GM19023 (cell line): ENCODE measurements around the gene SLC2A11.
"Not testable (repeated sequence)": the region's sequence is repeated elsewhere in the genome, so short reads cannot be mapped to it uniquely, and the experiment has no call there.

Source experiments
- ATAC-seq: cut with Tn5 transposase; IDR thresholded peaks from one replicate; pipeline ENCODE4 v1.9.1; 2021; ENCODE audit warnings: mild to moderate bottlenecking, moderate library complexity; ENCODE audit not compliant: unreplicated experiment

Gene SLC2A11

GRCh38 chr22:23884140-23884539 lies 26.5 kb downstream of the SLC2A11 start:
- ATAC-seq, result no peak

DNA sequence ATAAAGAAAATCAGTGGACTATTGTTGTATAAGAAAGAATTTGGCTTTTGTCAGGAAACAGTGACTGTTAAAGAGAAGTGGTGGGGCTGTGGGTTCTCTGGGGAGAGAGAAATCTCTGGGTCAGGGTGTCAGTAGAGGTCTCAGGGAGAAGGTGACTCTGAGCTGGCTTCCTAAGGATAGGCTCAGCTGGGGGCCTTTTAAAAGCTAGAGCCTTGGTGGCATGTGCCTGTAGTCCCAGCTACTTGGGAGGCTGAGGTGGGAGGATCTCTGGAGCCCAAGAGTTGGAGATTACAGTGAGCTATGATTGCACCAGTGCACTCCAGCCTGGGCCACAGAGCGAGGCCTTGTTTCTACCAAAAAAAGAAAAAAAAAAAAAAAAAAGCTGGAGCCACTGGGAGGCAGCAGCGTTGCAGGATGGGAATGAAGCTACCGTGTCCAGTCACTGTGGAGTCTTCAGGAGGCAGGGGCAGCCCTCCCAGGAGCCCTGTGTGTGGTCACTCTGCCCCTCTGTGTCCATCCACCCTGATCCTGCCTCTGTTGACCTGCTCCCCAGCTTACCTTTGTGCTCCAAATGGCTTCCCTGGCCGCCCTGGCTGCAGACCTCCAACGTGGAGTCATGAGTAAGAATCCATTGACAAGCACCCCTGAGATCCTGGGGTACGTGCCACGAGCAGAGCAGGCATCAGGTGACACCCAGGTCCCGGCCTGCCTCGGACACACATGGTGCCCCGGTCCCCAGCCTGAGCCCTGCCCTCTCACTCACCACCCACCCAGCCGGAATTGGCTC lies 31.1 kb downstream of the SLC2A11 start:
- ATAC-seq, result no peak

GRCh38 chr22:23889620-23890019 lies 31.9 kb downstream of the SLC2A11 start:
- ATAC-seq, result no peak

- ATAC-seq, result no peak
Observed at GRCh38 chr22:23891726-23892125, 34.1 kb downstream of the SLC2A11 start.

DNA sequence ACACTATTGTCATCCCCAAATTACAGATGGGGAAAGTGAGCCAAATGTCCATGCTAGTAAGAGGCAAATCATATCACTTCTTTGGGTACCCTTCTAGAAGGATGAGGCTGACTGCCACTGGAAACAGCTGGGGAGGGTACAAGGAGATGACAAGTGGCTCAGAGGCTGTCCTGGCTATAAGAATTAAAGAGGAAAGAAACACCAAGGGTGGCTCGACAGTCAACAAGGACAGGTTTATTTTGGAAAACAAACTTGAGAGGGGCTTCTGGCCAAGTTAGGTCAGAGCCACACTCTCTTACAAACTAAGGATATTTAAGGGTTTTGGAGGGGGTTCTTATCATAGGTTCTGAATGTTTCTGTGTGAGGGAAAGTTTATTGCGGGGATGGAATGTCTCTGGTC lies 34.5 kb downstream of the SLC2A11 start:
- no peak for ATAC-seq

DNA sequence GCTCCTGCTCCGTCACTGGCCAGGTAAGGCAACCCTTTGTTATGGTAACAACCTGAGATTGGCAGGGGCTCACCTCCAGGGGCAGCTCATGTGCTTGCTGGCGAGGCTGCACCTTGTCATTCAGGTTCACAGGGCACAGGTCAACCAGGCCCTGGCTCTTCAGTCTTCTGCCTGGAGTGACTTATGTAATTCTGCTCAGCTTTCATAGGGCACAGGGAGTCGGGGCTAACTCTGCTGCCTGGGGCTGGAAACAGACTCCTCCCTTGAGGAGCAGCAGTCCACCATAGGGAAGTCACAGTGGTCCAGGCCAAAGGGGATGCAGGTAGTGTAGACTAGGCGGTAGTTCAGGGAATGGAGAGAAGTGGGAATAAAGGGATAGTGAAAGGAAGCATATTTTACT lies 35.0 kb downstream of the SLC2A11 start:
- ATAC-seq, result no peak

GRCh38 chr22:23893121-23893944 lies 35.7 kb downstream of the SLC2A11 start:
- ATAC-seq, result no peak

DNA sequence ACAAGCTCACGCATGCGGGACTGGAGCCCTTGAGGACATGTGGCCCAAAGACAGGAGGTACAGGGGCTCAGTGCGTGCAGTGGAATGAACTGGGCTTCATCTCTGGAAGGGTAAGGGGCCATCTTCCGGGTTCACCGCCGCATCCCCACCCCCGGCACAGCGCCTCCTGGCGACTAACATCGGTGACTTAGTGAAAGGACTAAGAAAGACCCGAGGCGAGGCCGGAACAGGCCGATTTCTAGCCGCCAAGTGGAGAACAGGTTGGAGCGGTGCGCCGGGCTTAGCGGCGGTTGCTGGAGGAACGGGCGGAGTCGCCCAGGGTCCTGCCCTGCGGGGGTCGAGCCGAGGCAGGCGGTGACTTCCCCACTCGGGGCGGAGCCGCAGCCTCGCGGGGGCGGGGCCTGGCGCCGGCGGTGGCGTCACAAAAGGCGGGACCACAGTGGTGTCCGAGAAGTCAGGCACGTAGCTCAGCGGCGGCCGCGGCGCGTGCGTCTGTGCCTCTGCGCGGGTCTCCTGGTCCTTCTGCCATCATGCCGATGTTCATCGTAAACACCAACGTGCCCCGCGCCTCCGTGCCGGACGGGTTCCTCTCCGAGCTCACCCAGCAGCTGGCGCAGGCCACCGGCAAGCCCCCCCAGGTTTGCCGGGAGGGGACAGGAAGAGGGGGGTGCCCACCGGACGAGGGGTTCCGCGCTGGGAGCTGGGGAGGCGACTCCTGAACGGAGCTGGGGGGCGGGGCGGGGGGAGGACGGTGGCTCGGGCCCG lies 36.5 kb downstream of the SLC2A11 start, which contains the start of gene MIF:
Gene MIF (plus strand): TSS at position 439 of the 765 bp plus-strand sequence. CDS start 92 bp downstream, at position 531.
- peak; percentile 78 for ATAC-seq

- peak; percentile 29 for ATAC-seq
Observed at GRCh38 chr22:23894710-23895598, 37.3 kb downstream of the SLC2A11 start.

DNA sequence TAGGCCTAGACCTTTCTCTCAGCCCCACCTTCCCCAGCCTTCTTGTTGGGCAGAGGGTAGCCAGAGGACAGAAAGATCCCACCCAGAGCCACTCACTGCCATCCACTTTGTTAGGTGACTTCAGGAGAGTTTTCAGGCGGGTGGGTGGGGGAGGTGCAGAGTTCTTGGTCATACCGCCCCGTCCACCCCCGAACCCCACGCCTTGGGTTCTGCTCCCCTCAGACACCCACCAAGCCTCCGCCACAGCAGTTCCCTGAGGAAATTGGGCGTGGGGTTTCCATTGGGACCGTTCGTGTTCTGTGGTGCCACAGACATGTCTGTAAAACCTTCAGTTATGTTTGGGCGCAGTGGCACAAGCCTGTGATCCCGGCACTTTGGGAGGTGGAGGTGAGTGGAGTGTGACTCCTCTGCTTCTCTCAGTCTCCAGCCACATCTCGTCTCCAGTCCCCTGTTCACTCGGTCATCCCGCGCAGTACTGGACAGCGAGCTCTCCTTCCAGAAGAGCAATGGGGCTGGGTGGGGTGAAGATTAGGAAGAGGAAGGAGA lies 38.0 kb downstream of the SLC2A11 start:
- no peak for ATAC-seq

DNA sequence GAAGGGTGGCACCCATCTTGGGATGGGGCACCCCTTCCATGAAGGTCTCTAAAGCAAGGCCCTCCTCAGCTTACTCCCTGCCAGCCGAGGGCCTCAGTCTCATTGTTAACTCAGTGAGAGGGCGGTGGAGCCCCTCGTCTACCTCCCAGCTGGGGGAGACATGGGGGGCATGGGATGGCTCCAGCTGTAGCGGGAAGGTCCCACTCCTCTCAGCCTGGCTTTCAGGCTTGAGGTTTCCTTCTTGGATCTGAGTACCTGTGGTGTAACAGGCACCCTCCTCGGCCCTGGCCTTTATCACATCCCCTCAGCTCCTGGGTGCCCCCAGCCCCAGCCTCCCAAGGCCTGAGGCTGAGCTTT lies 38.5 kb downstream of the SLC2A11 start:
- no peak for ATAC-seq

DNA sequence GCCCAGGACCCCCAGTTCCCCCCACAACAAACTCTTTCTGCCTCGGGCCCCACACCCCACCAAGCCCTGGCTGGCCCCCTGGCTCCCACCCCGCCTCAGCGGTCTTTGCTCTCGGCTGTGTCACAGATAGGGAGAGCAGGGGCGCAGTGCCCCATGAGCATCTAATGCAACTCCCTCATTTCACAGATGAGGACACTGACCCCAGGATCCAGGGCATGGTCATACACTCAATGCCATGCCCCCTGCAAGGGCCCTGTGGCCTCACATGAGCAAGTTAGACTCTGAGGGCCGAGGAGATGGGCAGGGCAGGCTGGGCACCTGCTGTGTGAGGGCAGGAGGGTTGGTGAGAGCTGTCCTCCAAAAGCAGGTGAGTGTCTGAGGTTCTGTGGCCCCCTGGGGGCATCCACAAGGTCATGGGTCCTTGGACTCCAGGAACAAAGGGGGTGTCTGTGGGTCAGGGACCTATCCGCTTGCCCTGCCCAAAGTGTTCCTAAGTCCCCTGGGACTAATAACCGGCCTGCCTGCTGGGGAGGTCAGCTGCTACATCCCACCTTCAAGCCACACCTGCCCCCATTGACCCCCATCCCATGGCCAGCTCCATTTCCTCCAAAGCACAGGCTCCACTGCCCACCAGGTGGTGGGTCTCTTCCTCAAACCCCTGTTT lies 39.0 kb downstream of the SLC2A11 start:
- no peak for ATAC-seq

DNA sequence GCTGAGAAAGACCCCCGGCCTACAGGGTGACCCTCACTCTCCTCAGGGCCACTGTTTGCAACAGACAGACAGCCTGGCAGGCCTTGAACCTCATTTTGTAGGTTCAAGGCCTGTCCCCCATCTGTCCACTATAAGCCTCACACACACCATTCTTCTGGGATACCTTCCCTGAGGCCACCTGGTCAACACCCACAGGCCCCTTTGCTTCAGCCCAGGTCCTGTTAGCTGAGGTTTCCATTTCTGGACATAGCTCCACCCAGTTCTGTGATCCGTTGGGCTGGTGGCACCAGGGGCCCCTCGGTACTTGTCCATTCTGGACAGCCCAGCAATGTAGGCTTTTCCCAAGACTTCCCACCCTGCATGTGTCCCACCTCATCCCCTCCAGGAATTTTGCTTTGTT lies 39.6 kb downstream of the SLC2A11 start:
- ATAC-seq, result no peak

GRCh38 chr22:23898006-23898974 lies 40.6 kb downstream of the SLC2A11 start:
- ATAC-seq, result no peak

DNA sequence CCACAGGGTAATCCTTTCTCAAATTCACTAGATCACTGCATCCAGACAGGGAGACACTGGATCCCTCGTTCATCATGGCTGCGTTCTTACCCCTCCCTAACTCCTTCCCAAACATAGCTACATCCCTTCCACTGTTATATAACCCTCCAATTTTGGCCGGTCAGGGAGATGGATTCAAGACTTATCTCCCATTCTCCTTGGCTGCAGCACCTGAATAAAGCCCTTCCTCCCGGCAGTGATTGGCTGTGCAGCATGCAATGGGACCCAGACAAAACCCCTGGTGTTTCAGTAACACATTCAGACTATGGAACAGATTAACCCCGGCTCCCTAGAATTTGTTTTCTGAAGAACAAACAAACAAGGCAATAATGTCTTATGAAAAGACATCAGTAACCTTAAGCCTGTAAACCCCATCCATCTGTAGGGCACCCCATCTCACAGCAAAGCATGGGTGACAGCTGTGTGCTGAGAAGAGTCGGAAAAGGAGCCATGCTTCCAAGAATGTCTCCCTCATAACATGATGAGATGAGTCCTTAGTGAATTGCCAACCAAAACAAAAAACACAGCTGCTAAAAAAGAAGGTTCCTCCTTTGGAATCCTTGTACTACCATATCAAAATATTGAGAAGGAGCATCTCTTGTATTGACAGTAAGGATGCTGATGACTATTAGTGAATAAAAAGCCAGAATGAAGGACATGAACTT lies 41.5 kb downstream of the SLC2A11 start:
- ATAC-seq, result no peak

DNA sequence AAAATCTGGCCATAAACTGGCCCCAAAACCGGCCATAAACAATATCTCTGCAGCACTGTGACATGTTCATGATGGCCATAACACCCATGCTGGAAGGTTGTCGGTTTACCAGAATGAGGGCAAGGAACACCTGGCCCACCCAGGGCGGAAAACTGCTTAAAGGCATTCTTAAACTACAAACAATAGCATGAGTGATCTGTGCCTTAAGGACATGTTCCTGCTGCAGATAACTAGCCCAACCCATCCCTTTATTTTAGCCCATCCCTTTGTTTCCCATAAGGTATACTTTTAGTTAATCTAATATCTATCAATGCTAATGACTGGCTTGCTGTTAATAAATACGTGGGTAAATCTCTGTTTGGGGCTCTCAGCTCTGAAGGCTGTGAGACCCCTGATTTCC lies 42.6 kb downstream of the SLC2A11 start:
- ATAC-seq, result not testable (repeated sequence)

DNA sequence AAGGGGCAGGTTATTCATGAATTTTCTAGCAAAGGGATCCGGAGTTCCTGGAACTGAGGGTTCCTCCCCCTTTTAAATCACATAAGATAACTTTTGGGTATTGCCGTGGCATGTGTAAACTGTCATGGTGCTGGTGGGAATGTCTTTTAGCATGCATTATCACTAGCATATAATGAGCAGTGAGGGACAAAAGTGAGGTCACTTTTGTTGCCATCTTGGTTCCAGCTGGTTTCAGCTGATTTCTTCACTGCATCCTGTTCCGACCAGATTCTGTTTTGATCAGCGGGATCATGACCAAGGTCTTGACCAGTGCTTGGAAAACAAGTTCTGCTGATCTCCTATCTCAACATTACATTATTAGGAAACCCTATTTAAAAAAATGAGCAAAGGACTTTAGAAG lies 43.9 kb downstream of the SLC2A11 start:
- no peak for ATAC-seq
